ENCODE data around the gene CHCHD6. TPM values are rescaled to one million over a fixed set of nuclear protein-coding genes. Genes with fewer than 3 reads are reported as not detected.

Gene CHCHD6
- total RNA-seq, 1 experiment from 2014 or later = 29.6 TPM

GRCh38 chr3:126711121-126711760, 7.2 kb downstream of the CHCHD6 start:
- no peak overlapping the region for H3K4me3 Mint-ChIP-seq (ENCODE audit: unreplicated experiment)
- intact Hi-C loops (cut with micrococcal nuclease) = no loop called here
- no peak overlapping the region for H3K27ac Mint-ChIP-seq (ENCODE audit: low read depth, unreplicated experiment)
- no peaks in the 10 kb centered on the region for H3K9me3 Mint-ChIP-seq (ENCODE audit: unreplicated experiment)
- H3K36me3 Mint-ChIP-seq (ENCODE audit: insufficient read depth, unreplicated experiment) = no peaks in the 10 kb centered on the region
- BruUV-seq (replicated peaks) = no TSS peak
- DNase-seq (ENCODE audit: unreplicated experiment) = no peak
- no peak for TF ChIP-seq CTCF (IDR thresholded peaks at IDR 0.05; ENCODE audit: unreplicated experiment)
- no peaks in the 10 kb centered on the region for H3K4me1 Mint-ChIP-seq (ENCODE audit: insufficient read depth, unreplicated experiment)
- ChIA-PET POLR2A (no interaction called here), CTCF (interaction anchor here (1.4 kb wide), 1 partner anchor 9 kb away, joined by 3 read pairs; no protein-coding TSS in a partner anchor)
- H3K27me3 Mint-ChIP-seq (ENCODE audit: insufficient read depth, unreplicated experiment) = no peaks in the 10 kb centered on the region

- BruUV-seq (replicated peaks) = no TSS peak
- intact Hi-C loops (cut with micrococcal nuclease) = no loop called here
- no peaks in the 10 kb centered on the region for H3K27me3 Mint-ChIP-seq (ENCODE audit: insufficient read depth, unreplicated experiment)
- H3K9me3 Mint-ChIP-seq (ENCODE audit: unreplicated experiment) = no peaks in the 10 kb centered on the region
- ChIA-PET POLR2A (interaction anchor here (0.7 kb wide), 1 partner anchor 514 kb away, joined by 3 read pairs; no protein-coding TSS in a partner anchor), CTCF (interaction anchor here (0.6 to 1.7 kb wide), 7 partner anchors 9 to 834 kb away, joined by 3 to 4 read pairs (median 3); partner anchors contain the start of gene CHCHD6)
- no peaks in the 10 kb centered on the region for H3K36me3 Mint-ChIP-seq (ENCODE audit: insufficient read depth, unreplicated experiment)
- no peak for TF ChIP-seq CTCF (IDR thresholded peaks at IDR 0.05; ENCODE audit: unreplicated experiment)
- no peak for DNase-seq (ENCODE audit: unreplicated experiment)
- H3K27ac Mint-ChIP-seq (ENCODE audit: low read depth, unreplicated experiment) = no peak overlapping the region
- no peak overlapping the region for H3K4me3 Mint-ChIP-seq (ENCODE audit: unreplicated experiment)
- H3K4me1 Mint-ChIP-seq (ENCODE audit: insufficient read depth, unreplicated experiment) = no peaks in the 10 kb centered on the region
Measured at GRCh38 chr3:126713199-126713598, 9.2 kb downstream of the CHCHD6 start.

GRCh38 chr3:126714276-126714900, 10.3 kb downstream of the CHCHD6 start:
- BruUV-seq (replicated peaks) = no TSS peak
- Mint-ChIP-seq H3K9me3 (ENCODE audit: unreplicated experiment) (no peaks in the 10 kb centered on the region), H3K27ac (ENCODE audit: low read depth, unreplicated experiment) (no peak overlapping the region), H3K4me3 (ENCODE audit: unreplicated experiment) (no peak overlapping the region), H3K4me1 (ENCODE audit: insufficient read depth, unreplicated experiment) (no peaks in the 10 kb centered on the region), H3K27me3 (ENCODE audit: insufficient read depth, unreplicated experiment) (no peaks in the 10 kb centered on the region), H3K36me3 (ENCODE audit: insufficient read depth, unreplicated experiment) (no peaks in the 10 kb centered on the region)
- ChIA-PET CTCF (interaction anchor here (1.3 to 1.7 kb wide), 2 partner anchors 10 to 38 kb away, joined by 4 read pairs; partner anchors contain the start of gene CHCHD6), POLR2A (no interaction called here)
- intact Hi-C loops (cut with micrococcal nuclease) = no loop called here
- TF ChIP-seq CTCF (IDR thresholded peaks at IDR 0.05; ENCODE audit: unreplicated experiment) = no peak
- DNase-seq (ENCODE audit: unreplicated experiment) = no peak

GRCh38 chr3:126714921-126715320, 10.9 kb downstream of the CHCHD6 start:
- H3K4me1 Mint-ChIP-seq (ENCODE audit: insufficient read depth, unreplicated experiment) = no peaks in the 10 kb centered on the region
- CTCF ChIA-PET = interaction anchor here (1.3 to 1.7 kb wide), 2 partner anchors 10 to 37 kb away, joined by 4 read pairs; partner anchors contain the start of gene CHCHD6
- no peaks in the 10 kb centered on the region for H3K27me3 Mint-ChIP-seq (ENCODE audit: insufficient read depth, unreplicated experiment)
- no peak for TF ChIP-seq CTCF (IDR thresholded peaks at IDR 0.05; ENCODE audit: unreplicated experiment)
- no peak overlapping the region for H3K27ac Mint-ChIP-seq (ENCODE audit: low read depth, unreplicated experiment)
- H3K9me3 Mint-ChIP-seq (ENCODE audit: unreplicated experiment) = no peaks in the 10 kb centered on the region
- no peaks in the 10 kb centered on the region for H3K36me3 Mint-ChIP-seq (ENCODE audit: insufficient read depth, unreplicated experiment)
- DNase-seq (ENCODE audit: unreplicated experiment) = no peak
- H3K4me3 Mint-ChIP-seq (ENCODE audit: unreplicated experiment) = no peak overlapping the region
- no TSS peak for BruUV-seq (replicated peaks)
- intact Hi-C loops (cut with micrococcal nuclease) = no loop called here
- POLR2A ChIA-PET = no interaction called here
